ENCODE measurements around the gene VAT1L.

DNA sequence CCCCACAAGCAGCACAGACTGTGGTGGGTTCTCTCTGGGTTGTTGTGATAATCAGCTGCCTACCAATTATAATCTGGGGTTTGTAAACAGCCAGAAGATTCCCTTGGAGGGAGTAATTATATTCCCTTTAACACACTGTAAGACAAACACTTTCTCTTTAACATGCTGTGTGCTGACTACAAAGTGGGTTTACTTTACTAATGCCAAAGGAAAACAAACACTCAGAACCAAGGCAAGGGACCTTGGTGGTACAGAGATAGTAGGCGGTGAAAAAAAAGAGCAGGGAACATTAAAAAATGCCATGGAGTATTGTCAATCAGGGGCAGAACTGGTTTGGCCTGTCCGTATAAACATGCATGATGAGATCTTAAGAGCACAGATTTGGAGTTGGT lies 3.0 kb upstream of the VAT1L start:
- TF ChIP-seq, protein P1, sequence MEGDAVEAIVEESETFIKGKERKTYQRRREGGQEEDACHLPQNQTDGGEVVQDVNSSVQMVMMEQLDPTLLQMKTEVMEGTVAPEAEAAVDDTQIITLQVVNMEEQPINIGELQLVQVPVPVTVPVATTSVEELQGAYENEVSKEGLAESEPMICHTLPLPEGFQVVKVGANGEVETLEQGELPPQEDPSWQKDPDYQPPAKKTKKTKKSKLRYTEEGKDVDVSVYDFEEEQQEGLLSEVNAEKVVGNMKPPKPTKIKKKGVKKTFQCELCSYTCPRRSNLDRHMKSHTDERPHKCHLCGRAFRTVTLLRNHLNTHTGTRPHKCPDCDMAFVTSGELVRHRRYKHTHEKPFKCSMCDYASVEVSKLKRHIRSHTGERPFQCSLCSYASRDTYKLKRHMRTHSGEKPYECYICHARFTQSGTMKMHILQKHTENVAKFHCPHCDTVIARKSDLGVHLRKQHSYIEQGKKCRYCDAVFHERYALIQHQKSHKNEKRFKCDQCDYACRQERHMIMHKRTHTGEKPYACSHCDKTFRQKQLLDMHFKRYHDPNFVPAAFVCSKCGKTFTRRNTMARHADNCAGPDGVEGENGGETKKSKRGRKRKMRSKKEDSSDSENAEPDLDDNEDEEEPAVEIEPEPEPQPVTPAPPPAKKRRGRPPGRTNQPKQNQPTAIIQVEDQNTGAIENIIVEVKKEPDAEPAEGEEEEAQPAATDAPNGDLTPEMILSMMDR (IDR thresholded peaks at IDR 0.05; ENCODE audit: low read length): no peak
- TF ChIP-seq EZH2 (IDR thresholded peaks at IDR 0.05; ENCODE audit: borderline replicate concordance, low read length): no peak

Data from OCI-LY1 (cell line).